Measurements from ENCODE around the gene FAM168A. TPM values are rescaled to one million over a fixed set of nuclear protein-coding genes. Genes with fewer than 3 reads are reported as not detected.

FAM168A gene
- total RNA-seq, 2 donors from 2014 or later, result 30.9 to 40.8 TPM

GRCh38 chr11:73640592-73640991 is 42.7 kb upstream of the FAM168A start:
- no peaks in the 10 kb centered on the region for H3K9me3 ChIP-seq
- H3K4me1 ChIP-seq, result no peaks in the 10 kb centered on the region
- H3K36me3 ChIP-seq, result no peaks in the 10 kb centered on the region
- DNase-seq (ENCODE audit: low spot score), result no peak
- H3K4me3 ChIP-seq, result no peak overlapping the region
- no peak for TF ChIP-seq CTCF (IDR thresholded peaks at IDR 0.05)
- H3K27ac ChIP-seq, result no peak overlapping the region
- no peaks in the 10 kb centered on the region for H3K27me3 ChIP-seq

GRCh38 chr11:73637012-73637411 is 39.1 kb upstream of the FAM168A start:
- no peaks in the 10 kb centered on the region for H3K27me3 ChIP-seq
- no peaks in the 10 kb centered on the region for H3K36me3 ChIP-seq
- no peak overlapping the region for H3K4me3 ChIP-seq
- H3K4me1 ChIP-seq, result no peaks in the 10 kb centered on the region
- no peaks in the 10 kb centered on the region for H3K9me3 ChIP-seq
- DNase-seq (ENCODE audit: low spot score), result no peak
- no peak overlapping the region for H3K27ac ChIP-seq
- TF ChIP-seq CTCF (IDR thresholded peaks at IDR 0.05), result no peak

GRCh38 chr11:73636249-73636648 is 38.3 kb upstream of the FAM168A start:
- Histone ChIP-seq H3K36me3 (no peaks in the 10 kb centered on the region), H3K4me1 (no peaks in the 10 kb centered on the region), H3K4me3 (no peak overlapping the region), H3K27ac (no peak overlapping the region), H3K9me3 (no peaks in the 10 kb centered on the region), H3K27me3 (no peaks in the 10 kb centered on the region)
- no peak for DNase-seq (ENCODE audit: low spot score)
- TF ChIP-seq CTCF (IDR thresholded peaks at IDR 0.05), result no peak

GRCh38 chr11:73635721-73636120 is 37.8 kb upstream of the FAM168A start:
- H3K27me3 ChIP-seq, result no peaks in the 10 kb centered on the region
- no peaks in the 10 kb centered on the region for H3K4me1 ChIP-seq
- no peaks in the 10 kb centered on the region for H3K9me3 ChIP-seq
- no peak for DNase-seq (ENCODE audit: low spot score)
- H3K27ac ChIP-seq, result no peak overlapping the region
- no peak for TF ChIP-seq CTCF (IDR thresholded peaks at IDR 0.05)
- no peaks in the 10 kb centered on the region for H3K36me3 ChIP-seq
- no peak overlapping the region for H3K4me3 ChIP-seq

- no peak for TF ChIP-seq CTCF (IDR thresholded peaks at IDR 0.05)
- DNase-seq (ENCODE audit: low spot score), result no peak
- no peaks in the 10 kb centered on the region for H3K36me3 ChIP-seq
- H3K9me3 ChIP-seq, result no peaks in the 10 kb centered on the region
- no peak overlapping the region for H3K4me3 ChIP-seq
- H3K27ac ChIP-seq, result no peak overlapping the region
- H3K4me1 ChIP-seq, result no peaks in the 10 kb centered on the region
- H3K27me3 ChIP-seq, result no peaks in the 10 kb centered on the region
Observed at GRCh38 chr11:73633999-73634398, 36.1 kb upstream of the FAM168A start.

GRCh38 chr11:73632996-73633395 is 35.1 kb upstream of the FAM168A start:
- TF ChIP-seq CTCF (IDR thresholded peaks at IDR 0.05), result no peak
- no peaks in the 10 kb centered on the region for H3K27me3 ChIP-seq

More at GRCh38 chr11:73632996-73633395, 35.1 kb upstream of the FAM168A start:
- H3K4me1 ChIP-seq, result no peaks in the 10 kb centered on the region
- no peaks in the 10 kb centered on the region for H3K9me3 ChIP-seq
- H3K27ac ChIP-seq, result no peak overlapping the region
- no peak overlapping the region for H3K4me3 ChIP-seq
- H3K36me3 ChIP-seq, result no peaks in the 10 kb centered on the region
- DNase-seq (ENCODE audit: low spot score), result no peak
